ENCODE data around the gene EIF5A. TPM values are rescaled to one million over a fixed set of nuclear protein-coding genes. Genes with fewer than 3 reads are reported as not detected.

EIF5A gene
- total RNA-seq, result 168 TPM

DNA sequence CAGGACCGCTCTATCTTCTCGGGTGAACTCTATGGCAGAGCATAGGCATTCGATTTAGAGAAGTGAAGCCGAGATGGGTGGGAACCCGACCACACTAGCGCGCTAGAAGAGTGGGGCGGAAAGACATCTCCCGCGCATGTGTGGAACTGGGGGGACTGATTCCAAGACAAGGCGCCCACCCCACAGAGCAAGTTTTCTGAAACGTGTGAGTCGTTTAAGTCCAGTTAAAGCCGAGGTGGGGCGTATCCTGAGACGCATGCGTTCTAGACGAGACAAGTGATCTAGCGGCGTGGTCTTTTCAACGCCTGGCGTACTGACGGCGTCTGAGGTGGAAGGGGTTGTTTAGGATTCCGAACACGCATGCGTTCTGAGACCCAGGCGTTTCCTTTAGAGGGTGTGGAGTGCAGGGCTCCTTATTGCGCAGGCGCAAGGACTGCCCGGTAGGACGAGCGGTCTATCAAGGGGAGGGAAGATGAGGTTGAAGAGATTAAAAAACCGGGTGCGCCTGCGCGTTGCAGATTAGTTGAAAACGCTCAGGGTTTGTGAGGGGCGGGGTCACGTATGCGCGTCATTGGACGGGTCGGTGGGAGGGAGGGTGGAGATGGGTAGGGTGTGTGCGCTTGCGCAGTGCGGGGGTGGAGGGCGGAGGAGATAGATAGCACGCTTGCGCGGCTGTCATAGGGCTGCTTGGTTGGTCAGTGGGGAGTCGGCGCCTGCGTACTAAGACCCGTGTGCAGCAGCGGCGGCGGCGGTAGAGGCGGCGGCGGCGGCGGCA lies at the start of gene EIF5A:
Gene EIF5A, plus strand, starts transcription at position 718 of the 775 bp plus-strand sequence. CDS start 2,008 bp downstream, outside the sequence.

DNA sequence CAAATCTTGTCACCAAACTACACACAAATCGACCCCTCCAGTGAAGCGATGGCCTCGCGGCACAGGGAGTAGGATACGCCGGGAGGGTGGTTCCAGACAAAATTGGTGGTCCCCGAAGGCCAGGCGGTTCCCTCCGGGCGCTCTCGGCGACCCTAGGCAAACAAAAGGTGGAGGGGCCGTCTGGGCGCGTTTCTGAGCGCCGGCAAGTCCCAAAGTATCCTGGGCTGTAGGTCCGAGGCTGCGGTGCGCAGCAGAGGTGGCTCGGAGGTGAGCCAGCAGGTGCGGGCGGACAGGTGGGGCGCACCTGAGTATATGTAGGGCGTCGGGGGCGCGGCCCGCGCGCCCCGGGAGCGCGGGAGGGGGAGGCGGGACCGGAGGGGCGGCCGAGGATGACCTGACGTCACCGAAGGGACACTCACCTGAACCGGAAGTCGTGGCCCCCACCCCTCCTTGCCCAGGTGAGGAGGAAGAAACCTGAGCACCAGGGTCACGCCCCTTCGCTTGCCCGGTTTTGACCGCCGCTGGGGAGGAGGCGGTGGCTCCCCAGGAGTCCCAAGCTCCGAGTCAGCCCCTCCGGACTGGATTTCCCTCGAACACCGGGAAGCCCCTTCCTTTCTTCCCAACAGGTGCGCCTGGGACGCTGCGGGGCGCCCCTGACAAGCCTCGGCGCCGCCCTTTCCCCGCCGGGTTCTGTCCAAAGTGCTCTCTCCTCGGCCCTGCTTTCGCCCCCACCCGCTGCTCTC lies 45.1 kb upstream of the EIF5A start, which contains the start of gene CLDN7:
Gene CLDN7, minus strand, starts transcription at position 287 of the 743 bp plus-strand sequence. CDS start 435 bp downstream, outside the sequence.

DNA sequence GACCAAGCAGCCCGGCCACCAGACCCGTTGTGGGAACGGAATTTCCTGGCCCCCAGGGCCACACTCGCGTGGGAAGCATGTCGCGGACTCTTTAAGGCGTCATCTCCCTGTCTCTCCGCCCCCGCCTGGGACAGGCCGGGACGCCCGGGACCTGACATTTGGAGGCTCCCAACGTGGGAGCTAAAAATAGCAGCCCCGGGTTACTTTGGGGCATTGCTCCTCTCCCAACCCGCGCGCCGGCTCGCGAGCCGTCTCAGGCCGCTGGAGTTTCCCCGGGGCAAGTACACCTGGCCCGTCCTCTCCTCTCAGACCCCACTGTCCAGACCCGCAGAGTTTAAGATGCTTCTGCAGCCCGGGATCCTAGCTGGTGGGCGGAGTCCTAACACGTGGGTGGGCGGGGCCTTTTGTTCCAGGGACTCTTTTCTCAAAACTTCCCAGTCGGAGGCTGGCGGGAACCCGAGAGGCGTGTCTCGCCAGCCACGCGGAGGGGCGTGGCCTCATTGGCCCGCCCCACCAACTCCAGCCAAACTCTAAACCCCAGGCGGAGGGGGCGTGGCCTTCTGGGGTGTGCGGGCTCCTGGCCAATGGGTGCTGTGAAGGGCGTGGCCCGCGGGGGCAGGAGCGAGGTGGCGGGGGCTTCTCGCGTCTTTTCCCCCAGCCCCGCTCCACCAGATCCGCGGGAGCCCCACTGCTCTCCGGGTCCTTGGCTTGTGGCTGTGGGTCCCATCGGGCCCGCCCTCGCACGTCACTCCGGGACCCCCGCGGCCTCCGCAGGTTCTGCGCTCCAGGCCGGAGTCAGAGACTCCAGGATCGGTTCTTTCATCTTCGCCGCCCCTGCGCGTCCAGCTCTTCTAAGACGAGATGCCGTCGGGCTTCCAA lies 26.1 kb upstream of the EIF5A start, which contains the start of gene SLC2A4:
Gene SLC2A4, plus strand, starts transcription at position 645 of the 879 bp plus-strand sequence. Its CDS starts 217 bp downstream, at position 862.

DNA sequence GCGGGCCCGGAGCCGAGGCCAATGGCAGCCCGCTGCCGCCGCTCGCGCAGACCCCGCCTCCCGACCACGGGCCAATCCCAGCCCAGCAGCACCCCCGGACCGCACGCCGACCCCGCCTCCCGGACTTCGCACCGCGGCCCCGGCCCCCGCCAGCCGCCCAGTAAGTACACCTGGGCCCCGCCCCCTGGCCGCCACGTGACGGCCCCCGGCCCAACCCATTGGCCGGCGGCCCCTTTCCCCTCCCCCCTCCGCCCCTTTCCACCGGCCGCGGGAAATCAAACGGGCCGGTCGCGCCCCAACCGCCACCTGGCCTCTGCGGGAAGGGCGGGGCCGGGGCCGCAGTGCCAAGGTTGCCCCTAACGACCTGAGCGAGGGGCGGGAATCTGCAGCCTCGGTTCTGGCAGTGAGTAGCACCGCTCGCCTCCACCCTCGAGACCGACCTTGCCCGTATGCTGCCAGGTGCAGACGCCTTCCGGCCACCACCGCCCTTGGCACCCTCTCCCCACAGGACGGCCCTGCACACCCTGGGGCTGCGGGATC lies 12.7 kb upstream of the EIF5A start, which contains the start of gene YBX2:
Gene YBX2, minus strand, starts transcription at position 26 of the 540 bp plus-strand sequence. CDS start 139 bp downstream, outside the sequence.

DNA sequence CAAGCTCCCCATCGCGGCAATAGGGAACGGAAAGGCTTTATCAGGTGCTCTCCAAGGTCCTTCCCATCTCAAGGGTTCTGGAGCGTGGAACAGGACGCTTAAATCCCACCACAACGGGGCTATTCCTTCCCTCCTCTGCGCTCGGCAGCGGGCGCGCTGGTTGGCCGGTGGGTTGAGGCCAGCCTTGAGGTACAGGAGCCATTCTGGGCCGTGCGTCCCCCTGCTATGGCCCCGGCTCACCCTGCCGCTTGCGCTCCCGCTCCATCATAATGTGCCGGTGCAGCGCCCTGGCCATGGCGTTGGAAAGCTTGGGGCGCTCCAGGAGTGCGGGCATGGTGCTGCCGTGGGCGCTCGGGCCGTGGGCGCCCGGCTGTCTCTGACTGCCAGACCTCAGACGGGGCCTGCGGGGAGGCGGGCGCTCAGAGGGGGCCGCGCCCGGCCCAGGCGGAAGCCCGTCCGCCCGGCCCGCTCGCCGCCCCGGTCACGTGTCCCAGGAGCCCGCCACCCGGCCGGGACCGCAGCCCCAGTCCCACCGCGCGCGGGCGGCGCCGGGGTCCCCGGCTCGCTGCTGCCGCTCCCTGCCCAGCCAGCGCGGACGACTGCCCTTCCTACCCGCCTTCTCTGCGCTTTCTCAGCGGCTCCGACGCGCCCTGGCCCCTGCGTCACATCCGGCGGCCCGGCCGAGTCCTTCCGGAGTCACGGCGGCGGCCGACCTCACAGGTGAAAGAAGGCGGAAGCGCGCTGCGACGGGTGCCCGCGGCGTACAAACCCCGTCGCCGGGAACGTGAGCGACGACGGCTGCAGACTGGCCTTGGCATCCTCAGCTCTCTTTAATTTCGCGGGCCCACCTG lies 7.5 kb downstream of the EIF5A start, which contains the start of gene GPS2:
Gene GPS2, minus strand, starts transcription at position 642 of the 851 bp plus-strand sequence. Its CDS starts 308 bp downstream, at position 334.

DNA sequence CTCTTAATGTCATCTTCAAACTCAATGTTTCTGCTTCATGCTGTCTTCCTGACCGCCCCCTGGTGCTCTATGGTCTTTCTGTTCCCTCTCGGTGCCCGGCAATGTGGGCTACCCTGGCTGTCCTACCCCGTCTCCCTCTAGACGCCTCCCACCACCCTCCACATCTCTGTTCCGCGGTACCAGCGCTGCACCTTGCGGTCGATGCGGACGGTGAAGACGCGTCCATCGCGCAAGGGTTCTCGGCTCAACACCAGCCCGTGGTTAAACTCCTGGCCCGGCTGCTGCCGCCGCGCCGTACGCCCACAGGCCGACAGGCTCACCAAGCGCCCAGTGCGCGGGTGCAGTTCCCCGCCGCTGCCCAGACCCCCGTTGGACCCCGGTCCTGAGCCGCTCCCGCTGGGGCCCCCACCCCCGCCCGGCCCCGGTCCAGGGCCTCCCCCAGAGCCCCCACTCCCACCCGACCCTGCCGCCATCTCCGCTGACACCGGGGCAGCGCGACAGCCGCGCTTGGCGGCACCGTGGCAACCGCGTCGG lies 21.5 kb downstream of the EIF5A start, which contains the start of gene NEURL4:
Gene NEURL4, minus strand, starts transcription at position 496 of the 534 bp plus-strand sequence. Its CDS starts 23 bp downstream, at position 473.

DNA sequence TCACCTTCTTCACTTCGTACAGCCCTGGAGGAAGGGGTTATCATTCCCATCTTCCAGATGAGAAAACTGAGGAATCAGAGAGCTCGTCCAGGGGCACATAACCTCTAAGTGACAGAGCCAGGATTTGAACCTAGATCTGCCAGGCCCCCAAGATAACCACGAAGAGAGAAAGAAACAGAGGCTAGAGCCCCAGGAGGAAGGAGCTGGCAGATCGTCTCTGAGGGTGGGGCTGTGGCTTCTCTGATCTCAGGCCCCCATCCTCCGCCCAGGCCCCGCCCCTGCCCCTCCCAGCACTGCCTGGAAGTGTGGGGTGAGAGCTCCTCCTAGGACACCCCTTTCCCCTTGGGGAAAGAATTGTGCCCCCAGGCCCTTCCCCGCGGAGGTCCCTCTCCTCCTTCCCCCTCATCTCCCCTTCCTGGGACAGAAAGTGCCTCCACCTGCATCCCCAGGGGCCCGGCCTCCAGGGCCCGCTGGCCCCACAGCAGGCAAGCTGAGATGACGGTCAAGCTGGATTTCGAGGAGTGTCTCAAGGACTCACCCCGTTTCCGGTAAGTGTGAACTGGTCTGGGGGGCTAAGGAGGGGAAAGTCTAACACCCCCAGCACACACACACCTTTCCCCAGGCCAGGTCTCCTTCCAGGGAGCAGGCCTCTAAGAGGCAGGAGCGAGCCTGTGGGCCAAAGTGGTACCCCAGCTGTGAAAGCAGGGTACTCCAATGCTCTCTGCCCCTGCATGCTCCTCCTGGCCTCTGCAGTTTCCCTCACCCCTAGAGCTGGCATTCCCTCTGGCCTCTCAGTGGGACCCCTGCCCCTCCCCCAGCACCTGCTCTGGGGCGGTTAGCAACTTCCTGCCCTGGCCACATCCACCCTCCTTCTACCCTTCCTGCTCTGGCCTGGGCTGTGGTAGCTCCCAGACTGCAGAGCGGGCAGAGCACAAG lies 29.1 kb downstream of the EIF5A start, which contains the start of gene ACAP1:
Gene ACAP1, plus strand, starts transcription at position 290 of the 936 bp plus-strand sequence. Its CDS starts 206 bp downstream, at position 496.

DNA sequence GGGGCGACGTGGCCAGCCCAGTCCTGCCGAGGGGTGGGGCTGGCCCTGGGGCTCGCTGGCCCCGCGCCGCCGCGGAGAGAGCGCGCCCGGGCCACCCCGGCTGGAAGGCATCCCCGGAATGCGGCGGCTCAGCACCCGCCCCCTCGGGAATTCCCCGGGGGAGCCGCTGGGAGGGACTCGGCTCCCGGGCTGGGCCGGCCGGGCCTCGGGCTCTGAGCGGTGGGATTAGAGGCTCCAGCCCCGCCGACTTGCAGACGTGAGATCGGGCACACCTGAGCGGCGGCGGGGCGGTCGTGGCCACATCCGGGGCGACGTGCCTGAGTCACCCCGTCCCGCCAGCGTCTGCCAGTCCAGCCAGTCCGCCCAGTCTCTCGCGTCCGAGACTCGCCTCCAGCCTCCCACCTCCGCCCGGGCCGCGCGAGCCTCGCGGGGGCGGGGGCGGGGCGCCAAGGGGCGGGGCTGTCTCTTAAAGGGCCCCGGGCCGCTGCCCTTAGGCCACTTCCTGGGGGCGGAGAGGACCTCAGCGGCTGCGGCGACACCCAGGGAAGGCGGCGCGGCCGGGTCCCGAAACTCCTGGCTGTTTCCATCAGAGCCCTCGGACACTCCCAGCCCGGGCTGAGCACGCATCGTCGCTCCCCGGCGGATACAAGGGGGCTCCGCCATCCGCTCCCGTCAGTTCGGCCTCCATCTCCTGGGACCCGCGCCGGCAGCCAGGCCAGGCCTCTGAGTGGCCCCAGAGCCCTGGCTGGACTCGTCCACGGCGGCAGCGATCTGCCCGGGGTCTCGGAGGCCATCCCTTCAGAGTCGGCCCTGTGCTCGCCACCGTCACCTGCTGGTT lies 44.5 kb downstream of the EIF5A start, which contains the start of gene KCTD11:
Gene KCTD11, plus strand, starts transcription at position 498 of the 838 bp plus-strand sequence.

DNA sequence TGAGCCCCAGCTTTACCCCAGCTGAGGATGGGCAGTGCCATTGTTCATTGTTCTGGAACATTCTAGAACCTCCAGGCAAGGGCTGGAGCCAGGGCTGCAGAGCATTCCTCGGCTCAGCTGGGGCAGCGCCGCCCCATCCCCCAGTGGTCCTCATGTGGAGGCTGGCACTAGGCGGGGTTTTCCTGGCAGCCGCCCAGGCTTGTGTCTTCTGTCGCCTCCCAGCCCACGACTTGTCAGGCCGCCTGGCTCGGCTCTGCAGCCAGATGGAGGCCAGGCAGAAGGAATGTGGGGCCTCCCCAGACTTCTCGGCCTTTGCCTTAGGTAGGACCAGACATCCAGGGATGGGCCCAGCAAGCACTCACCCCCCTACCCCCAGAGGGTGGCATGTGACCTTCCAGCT lies 47.6 kb downstream of the EIF5A start, which contains the start of gene TMEM95:
Gene TMEM95, plus strand, starts transcription at position 104 of the 400 bp plus-strand sequence. Its CDS starts 49 bp downstream, at position 153.

Small RNAs within 50 kb of the gene (small RNA-seq; reads per million reads assigned to genes)
- gene AC026954.2 (not detected), gene RF00019 (not detected)

Other genes with a start within 250 kb of the EIF5A start
- gene CLEC10A, start 227.4 kb upstream of the EIF5A start, total RNA-seq, result not detected
- not detected for gene ASGR2, start 192.8 kb upstream of the EIF5A start, total RNA-seq
- 20.1 TPM for gene ASGR1, start 128.3 kb upstream of the EIF5A start, total RNA-seq
- 136 TPM for gene DLG4, start 87.8 kb upstream of the EIF5A start, total RNA-seq
- 97.6 TPM for gene ACADVL, start 87.7 kb upstream of the EIF5A start, total RNA-seq
- 56.1 TPM for gene DVL2, start 73.1 kb upstream of the EIF5A start, total RNA-seq
- gene PHF23, start 68.2 kb upstream of the EIF5A start, total RNA-seq, result 28.6 TPM
- gene GABARAP, start 65.2 kb upstream of the EIF5A start, total RNA-seq, result 167 TPM
- 40.1 TPM for gene CTDNEP1, start 55.9 kb upstream of the EIF5A start, total RNA-seq
- gene ELP5, start 55.4 kb upstream of the EIF5A start, total RNA-seq, result 29.5 TPM
- 0.92 TPM for gene CLDN7, start 45.1 kb upstream of the EIF5A start, total RNA-seq
- 0.23 TPM for gene SLC2A4, start 25.9 kb upstream of the EIF5A start, total RNA-seq
- gene YBX2, start 13.0 kb upstream of the EIF5A start, total RNA-seq, result 1.4 TPM
- 38.5 TPM for gene GPS2, start 7.7 kb downstream of the EIF5A start, total RNA-seq
- gene NEURL4, start 21.7 kb downstream of the EIF5A start, total RNA-seq, result 44.3 TPM
- 0.23 TPM for gene ACAP1, start 28.9 kb downstream of the EIF5A start, total RNA-seq
- gene KCTD11, start 44.5 kb downstream of the EIF5A start, total RNA-seq, result 4.6 TPM
- not detected for gene TMEM95, start 47.5 kb downstream of the EIF5A start, total RNA-seq
- 1.4 TPM for gene TNK1, start 73.5 kb downstream of the EIF5A start, total RNA-seq
- gene PLSCR3, start 86.9 kb downstream of the EIF5A start, total RNA-seq, result 9.2 TPM
- 63.7 TPM for gene TMEM256, start 96.5 kb downstream of the EIF5A start, total RNA-seq
- gene NLGN2, start 100.2 kb downstream of the EIF5A start, total RNA-seq, result 19.1 TPM
- not detected for gene SPEM1, start 112.7 kb downstream of the EIF5A start, total RNA-seq
- gene SPEM2, start 118.0 kb downstream of the EIF5A start, total RNA-seq, result not detected
- not detected for gene SPEM3, start 121.2 kb downstream of the EIF5A start, total RNA-seq
- 1.4 TPM for gene TMEM102, start 127.8 kb downstream of the EIF5A start, total RNA-seq
- 9.0 TPM for gene FGF11, start 131.9 kb downstream of the EIF5A start, total RNA-seq
- gene CHRNB1, start 137.4 kb downstream of the EIF5A start, total RNA-seq, result 19.1 TPM
- gene ZBTB4, start 172.0 kb downstream of the EIF5A start, total RNA-seq, result 25.6 TPM
- gene SLC35G6, start 173.8 kb downstream of the EIF5A start, total RNA-seq, result not detected
- 65.7 TPM for gene POLR2A, start 176.7 kb downstream of the EIF5A start, total RNA-seq
- gene TNFSF12, start 241.4 kb downstream of the EIF5A start, total RNA-seq, result 4.8 TPM